HG02885 (cell line): Measurements from ENCODE around the gene UHRF2.
"Not testable (repeated sequence)": the region's sequence is repeated elsewhere in the genome, so short reads cannot be mapped to it uniquely, and the experiment has no call there.

Experiments used
- ATAC-seq: cut with Tn5 transposase; IDR thresholded peaks from one replicate; pipeline ENCODE4 v1.9.1; 2021; ENCODE audit warnings: mild to moderate bottlenecking; ENCODE audit not compliant: unreplicated experiment, poor library complexity

Gene UHRF2

GRCh38 chr9:6484210-6484609 lies 71.2 kb downstream of the UHRF2 start:
- ATAC-seq, result no peak

- no peak for ATAC-seq
Measured at GRCh38 chr9:6488395-6488794, 75.4 kb downstream of the UHRF2 start.

GRCh38 chr9:6489099-6489498 lies 76.1 kb downstream of the UHRF2 start:
- no peak for ATAC-seq

GRCh38 chr9:6490863-6491262 lies 77.9 kb downstream of the UHRF2 start:
- no peak for ATAC-seq

- no peak for ATAC-seq
Measured at GRCh38 chr9:6495466-6495865, 82.5 kb downstream of the UHRF2 start.

GRCh38 chr9:6498982-6499381 lies 86.0 kb downstream of the UHRF2 start:
- no peak for ATAC-seq

GRCh38 chr9:6501526-6502210 lies 88.7 kb downstream of the UHRF2 start:
- ATAC-seq, result no peak

GRCh38 chr9:6502399-6502798 lies 89.4 kb downstream of the UHRF2 start:
- no peak for ATAC-seq

GRCh38 chr9:6506571-6506970 lies 93.6 kb downstream of the UHRF2 start:
- ATAC-seq, result no peak

GRCh38 chr9:6512085-6512657 lies 99.2 kb downstream of the UHRF2 start:
- no peak for ATAC-seq

GRCh38 chr9:6522263-6522662 lies 109.3 kb downstream of the UHRF2 start:
- ATAC-seq, result no peak

- no peak for ATAC-seq
Measured at GRCh38 chr9:6525326-6526045, 112.5 kb downstream of the UHRF2 start.

GRCh38 chr9:6535594-6535993 lies 122.6 kb downstream of the UHRF2 start:
- ATAC-seq, result no peak

GRCh38 chr9:6538666-6539071 lies 125.7 kb downstream of the UHRF2 start:
- ATAC-seq, result no peak

- not testable (repeated sequence) for ATAC-seq
Measured at GRCh38 chr9:6542617-6543016, 129.6 kb downstream of the UHRF2 start.

- no peak for ATAC-seq
Measured at GRCh38 chr9:6543204-6543603, 130.2 kb downstream of the UHRF2 start.

GRCh38 chr9:6545017-6545691 lies 132.2 kb downstream of the UHRF2 start:
- ATAC-seq, result no peak

GRCh38 chr9:6549106-6549800 lies 136.3 kb downstream of the UHRF2 start:
- no peak for ATAC-seq

- no peak for ATAC-seq
Measured at GRCh38 chr9:6551136-6551535, 138.1 kb downstream of the UHRF2 start.

- ATAC-seq, result no peak
Measured at GRCh38 chr9:6552033-6552432, 139.0 kb downstream of the UHRF2 start.
